Measurements from ENCODE around the gene SERPINF2.
"Not testable (repeated sequence)": the region's sequence is repeated elsewhere in the genome, so short reads cannot be mapped to it uniquely, and the experiment has no call there.

The SERPINF2 gene

DNA sequence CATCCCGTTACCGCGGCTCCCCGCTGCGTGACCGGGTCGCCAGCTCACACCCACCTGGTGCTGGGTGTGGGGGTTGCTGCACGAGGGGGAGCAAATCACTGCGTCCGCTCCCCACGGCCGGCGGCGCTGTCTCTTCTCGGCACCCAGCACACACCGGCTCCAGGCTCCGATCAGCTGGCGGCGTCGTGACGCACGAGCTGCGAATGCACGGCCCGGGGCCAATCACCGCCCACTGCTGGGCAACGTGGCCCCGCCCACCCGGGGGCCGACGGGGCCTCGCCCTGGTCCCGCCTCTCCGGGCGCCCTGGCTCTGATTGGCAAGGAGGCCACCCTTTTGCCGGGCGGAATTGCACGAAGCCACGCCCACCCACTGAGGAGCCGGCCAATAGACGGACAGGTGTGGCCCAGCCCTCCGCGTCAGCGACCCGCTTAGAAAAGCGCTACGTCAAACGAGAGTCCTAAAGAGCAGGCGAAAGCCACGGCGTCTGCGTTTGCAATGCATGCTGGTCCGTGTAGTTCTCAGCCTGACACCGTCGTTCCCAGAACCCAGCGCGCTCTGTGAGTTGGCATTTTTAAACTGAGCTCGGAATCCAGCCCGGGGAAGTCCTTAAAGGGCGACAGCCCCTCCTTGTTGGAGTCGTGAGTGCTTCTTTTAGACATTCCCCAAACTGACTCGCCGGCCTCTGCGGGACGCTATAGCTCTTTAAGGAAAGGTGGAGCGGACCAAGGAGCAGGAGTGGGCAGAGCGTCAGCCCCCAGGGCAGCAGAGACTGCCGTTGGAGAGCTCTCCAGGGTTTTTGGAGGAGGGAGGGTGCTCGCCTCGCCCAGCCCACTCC lies 26.4 kb upstream of the SERPINF2 start:
- peak; percentile 100 for DNase-seq (ENCODE audit: low read depth in 2 of 2)

DNA sequence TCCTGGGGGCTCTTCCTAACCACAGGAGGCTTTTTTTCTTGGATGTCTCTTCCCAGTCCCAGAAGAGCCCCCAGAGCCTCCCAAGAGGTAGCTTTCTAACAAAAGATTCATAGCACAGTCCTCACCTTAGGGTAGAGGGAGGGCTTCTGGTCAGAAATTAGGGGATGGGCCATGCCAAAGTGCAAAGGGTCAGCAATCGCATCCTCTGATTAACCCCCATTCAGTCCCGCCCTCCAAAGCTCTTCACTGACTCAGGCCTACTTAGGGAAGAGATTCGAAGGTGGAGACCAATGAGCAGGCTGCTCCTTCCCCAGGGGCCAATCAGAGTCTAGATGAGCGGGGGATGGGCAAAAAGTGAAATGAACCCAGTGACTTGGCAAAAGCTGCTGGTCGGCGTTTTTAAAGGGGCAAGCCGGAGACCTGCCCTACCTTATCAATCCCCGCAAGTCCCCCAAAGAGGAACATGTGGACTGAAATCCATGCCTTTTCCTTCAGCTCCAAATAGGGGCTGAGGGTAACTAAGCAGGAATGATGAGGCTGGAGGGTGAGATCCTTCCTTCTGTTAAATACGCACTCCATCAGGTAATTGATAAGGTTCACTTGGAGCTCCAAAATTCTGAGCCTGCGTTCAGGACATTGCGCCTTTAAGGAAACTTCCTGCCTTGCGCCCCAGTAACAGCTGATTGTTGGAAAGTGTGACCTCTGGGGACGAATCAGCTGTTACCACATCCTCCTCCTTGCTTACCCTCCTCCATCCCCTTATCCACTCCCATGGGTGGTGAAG lies 25.6 kb upstream of the SERPINF2 start:
- peak; percentile 58 to 82 for DNase-seq (ENCODE audit: low read depth in 2 of 2)

DNA sequence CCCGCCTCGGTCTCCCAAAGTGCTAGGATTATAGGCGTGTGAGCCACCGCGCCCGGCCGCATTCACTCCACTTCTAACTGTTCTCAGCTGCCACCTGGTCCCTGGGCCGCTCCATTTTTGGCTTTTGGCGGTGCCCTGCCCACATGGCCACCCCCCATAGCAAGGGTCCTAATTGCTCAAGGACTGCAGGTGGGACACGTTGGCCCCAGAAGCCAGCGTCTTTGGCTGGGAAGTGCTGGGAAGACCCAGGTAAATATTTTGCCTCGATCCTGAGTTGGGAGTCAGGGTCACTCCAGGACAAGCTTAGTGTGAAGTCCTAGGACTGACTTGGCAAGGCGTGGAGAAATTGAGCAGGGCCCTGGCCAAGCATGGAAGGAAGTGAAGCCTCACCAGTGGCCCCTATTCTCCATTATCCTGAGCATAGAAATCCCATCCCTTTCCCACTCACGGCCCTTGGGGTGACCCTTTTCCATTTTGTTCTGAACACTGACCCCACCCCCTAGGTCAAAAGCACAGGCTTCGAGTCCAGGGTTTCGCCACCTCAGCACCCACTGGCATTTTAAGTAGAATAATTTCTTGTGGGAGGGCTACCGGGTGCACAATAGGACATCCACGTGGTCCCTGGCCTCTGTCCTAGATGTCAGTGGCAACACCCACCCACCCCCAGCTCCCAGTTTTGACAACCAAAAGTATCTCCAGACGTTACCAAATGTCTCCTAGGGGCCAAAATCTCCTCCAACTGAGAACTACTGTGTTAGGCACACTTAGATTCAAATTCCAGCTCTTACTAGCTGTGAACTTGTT lies 24.1 kb upstream of the SERPINF2 start:
- no peak for DNase-seq (ENCODE audit: low read depth in 2 of 2)

DNA sequence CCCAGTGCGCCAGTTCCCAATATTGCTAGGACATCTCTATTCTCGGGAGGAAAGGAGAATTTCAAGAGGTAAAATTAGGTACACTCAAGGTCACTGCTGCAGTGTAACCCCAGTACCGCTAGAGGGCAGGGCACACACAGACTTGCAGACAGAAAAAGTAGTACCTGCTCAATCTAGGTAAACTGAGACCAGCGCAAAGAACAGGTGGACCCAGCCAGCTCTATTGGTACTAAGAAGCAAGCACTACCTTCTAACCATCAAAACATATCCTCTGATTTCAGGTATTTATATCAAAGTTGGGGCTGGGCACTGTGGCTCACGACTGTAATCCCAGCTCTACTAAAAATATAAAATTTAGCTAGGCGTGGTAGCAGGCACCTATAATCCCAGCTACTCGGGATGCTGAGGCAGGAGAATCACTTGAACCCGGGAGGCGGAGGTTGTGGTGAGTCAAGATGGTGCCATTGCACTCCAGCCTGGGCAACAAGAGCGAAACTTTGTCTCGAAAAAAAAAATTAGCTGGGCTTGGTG lies 21.8 kb upstream of the SERPINF2 start:
- no peak for DNase-seq (ENCODE audit: low read depth in 2 of 2)

DNA sequence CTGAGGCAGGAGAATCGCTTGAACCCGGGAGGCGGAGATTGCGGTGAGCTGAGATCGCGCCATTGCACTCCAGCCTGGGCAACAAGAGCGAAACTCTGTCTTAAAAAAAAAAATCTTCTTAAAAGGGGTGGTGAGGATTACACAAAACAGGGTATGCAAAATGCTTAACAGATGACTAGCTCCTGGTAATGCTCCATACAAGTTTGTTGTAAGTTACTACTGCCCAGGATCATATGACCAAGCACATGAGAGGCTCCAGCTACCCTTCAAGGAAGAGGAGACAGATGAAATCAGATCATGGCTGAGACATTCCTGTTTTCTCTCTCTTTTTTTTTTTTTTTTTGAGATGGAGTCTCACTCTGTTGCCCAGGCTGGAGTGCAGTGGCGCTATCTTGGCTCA lies 20.6 kb upstream of the SERPINF2 start:
- not testable (repeated sequence) for DNase-seq (ENCODE audit: low read depth in 2 of 2)

DNA sequence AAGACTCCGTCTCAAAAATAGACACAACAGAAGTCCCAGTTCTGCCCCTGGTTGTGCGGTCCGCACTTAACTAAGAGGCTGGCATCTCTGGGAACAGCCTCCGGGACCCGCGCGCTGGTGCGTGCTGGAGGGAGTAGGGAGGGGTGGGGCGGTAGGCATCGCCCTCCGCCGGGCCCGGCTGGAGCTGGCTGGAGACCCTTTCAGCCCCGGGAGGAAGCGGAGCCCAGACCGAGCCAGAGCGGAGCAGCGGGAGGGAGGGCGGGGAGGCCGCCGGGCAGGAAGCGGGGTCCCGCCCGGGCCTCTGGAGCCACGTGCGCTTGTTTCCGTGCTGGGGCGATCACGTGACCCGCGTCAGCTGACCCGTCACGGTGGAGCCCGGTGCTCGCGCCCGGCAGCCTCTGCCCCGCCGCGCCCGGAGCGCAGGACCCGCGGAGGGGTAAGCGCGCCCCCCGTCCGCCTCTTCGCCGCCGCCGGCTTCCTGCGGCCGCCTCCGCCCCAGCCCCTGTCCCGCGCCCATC lies 18.3 kb upstream of the SERPINF2 start, which contains the start of gene WDR81:
WDR81 (plus strand) TSS at position 354 of the 518 bp plus-strand sequence. CDS start 256 bp downstream, outside the sequence.
- peak; percentile 78 to 80 for DNase-seq (ENCODE audit: low read depth in 2 of 2)

DNA sequence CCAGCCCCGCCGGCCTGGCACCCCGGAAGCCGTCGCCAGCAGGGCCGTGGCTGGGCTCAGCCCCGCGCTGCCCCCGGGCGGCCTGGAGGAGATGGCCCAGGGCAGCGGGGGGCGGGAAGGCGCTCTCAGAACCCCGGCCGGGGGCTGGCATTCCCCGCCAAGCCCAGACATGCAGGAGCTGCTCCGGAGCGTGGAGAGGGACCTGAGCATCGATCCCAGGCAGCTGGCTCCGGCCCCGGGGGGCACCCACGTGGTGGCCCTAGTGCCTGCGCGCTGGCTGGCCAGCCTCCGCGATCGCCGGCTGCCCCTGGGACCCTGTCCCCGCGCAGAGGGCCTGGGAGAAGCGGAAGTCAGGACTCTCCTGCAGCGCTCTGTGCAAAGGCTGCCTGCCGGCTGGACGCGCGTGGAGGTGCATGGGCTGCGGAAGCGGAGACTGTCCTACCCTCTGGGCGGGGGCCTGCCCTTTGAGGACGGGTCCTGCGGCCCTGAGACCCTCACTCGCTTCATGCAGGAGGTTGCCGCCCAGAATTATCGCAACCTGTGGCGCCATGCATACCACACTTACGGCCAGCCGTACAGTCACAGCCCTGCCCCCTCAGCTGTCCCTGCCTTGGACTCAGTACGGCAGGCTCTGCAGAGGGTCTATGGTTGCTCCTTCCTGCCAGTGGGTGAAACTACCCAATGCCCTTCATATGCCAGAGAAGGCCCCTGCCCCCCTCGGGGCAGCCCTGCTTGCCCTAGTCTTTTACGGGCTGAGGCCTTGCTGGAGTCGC lies 17.6 kb upstream of the SERPINF2 start:
- DNase-seq (ENCODE audit: low read depth in 2 of 2): no peak

DNA sequence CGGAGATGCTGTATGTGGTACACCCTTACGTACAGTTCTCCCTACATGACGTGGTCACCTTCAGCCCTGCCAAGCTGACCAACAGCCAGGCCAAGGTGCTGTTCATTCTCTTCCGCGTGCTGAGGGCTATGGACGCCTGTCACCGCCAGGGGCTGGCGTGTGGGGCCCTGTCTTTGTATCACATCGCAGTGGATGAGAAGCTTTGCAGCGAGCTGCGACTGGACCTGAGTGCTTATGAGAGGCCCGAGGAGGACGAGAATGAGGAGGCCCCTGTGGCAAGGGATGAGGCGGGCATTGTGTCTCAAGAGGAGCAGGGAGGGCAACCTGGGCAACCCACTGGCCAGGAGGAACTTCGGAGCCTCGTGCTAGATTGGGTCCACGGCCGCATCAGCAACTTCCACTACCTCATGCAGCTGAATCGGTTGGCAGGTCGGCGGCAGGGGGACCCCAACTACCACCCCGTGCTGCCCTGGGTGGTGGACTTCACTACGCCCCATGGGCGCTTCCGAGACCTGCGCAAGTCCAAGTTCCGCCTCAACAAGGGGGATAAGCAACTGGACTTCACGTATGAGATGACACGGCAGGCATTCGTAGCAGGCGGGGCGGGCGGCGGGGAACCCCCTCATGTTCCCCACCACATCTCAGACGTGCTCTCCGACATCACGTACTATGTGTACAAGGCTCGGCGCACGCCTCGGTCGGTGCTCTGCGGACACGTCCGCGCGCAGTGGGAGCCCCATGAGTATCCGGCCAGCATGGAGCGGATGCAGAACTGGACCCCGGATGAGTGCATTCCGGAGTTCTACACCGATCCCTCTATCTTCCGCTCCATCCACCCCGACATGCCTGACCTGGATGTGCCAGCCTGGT lies 16.8 kb upstream of the SERPINF2 start:
- no peak for DNase-seq (ENCODE audit: low read depth in 2 of 2)

DNA sequence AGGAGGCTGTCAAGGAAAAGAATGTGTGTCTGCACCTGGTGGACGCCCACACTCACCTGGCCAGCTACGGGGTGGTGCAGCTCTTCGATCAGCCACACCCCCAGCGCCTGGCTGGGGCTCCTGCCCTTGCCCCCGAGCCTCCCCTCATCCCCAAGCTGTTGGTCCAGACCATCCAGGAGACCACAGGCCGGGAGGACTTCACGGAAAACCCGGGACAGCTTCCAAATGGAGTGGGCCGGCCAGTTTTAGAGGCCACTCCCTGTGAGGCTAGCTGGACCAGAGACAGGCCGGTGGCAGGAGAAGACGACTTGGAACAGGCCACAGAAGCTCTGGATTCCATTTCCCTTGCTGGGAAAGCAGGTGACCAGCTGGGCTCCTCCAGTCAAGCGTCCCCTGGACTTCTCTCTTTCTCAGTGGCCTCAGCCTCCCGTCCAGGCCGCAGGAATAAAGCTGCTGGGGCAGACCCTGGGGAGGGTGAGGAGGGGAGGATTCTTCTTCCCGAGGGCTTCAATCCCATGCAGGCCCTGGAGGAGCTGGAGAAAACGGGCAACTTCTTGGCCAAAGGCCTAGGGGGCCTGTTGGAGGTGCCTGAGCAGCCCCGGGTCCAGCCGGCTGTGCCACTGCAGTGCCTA lies 15.9 kb upstream of the SERPINF2 start:
- no peak for DNase-seq (ENCODE audit: low read depth in 2 of 2)

DNA sequence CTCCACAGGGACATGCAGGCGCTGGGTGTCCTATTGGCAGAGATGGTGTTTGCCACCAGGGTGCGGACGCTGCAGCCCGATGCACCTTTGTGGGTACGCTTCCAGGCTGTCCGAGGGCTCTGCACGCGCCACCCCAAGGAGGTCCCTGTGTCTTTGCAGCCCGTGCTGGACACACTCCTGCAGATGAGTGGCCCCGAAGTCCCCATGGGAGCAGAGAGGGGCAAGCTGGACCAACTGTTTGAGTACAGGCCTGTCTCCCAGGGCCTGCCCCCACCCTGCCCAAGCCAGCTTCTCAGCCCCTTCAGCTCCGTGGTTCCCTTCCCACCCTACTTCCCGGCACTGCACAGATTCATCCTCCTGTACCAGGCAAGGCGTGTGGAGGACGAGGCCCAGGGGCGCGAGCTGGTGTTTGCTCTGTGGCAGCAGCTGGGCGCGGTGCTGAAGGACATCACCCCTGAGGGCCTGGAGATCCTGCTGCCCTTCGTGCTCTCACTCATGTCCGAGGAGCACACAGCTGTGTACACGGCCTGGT lies 15.3 kb upstream of the SERPINF2 start:
- no peak for DNase-seq (ENCODE audit: low read depth in 2 of 2)

DNA sequence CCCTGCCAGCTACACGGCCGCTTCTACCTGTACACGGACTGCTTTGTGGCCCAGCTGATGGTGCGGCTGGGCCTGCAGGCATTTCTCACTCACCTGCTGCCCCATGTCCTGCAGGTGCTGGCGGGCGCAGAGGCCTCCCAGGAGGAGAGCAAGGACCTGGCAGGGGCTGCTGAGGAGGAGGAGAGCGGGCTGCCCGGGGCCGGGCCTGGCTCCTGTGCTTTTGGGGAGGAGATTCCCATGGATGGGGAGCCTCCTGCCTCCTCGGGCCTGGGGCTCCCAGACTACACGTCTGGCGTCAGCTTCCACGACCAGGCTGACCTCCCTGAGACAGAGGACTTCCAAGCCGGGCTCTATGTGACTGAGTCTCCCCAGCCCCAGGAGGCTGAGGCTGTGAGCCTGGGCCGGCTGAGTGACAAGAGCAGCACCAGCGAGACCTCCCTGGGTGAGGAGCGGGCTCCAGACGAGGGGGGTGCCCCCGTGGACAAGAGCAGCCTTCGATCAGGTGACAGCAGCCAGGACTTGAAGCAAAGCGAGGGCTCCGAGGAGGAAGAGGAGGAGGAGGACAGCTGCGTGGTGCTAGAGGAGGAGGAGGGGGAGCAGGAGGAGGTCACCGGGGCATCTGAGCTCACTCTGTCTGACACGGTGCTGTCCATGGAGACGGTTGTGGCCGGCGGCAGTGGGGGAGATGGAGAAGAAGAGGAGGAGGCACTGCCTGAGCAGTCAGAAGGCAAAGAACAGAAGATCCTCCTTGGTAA lies 14.6 kb upstream of the SERPINF2 start:
- DNase-seq (ENCODE audit: low read depth in 2 of 2): no peak

DNA sequence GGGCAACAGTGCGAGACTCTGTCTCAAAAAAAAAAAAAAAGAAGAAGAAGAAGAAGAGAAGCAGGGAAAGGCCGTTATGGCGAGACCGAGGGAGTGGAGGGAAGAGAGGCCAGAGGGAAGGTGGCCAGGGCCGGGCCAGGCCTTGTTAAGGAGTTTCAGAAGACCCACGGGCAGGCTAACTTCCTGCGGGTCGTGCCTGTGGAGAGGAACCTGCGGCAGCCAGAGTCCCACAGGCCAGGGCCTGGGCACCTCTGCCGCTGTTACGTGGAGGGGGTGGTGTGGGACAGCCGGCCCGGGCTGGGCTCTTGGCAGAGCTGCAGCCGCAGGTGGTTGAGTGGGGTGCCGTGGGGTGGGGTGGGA lies 12.7 kb upstream of the SERPINF2 start:
- no peak for DNase-seq (ENCODE audit: low read depth in 2 of 2)

DNA sequence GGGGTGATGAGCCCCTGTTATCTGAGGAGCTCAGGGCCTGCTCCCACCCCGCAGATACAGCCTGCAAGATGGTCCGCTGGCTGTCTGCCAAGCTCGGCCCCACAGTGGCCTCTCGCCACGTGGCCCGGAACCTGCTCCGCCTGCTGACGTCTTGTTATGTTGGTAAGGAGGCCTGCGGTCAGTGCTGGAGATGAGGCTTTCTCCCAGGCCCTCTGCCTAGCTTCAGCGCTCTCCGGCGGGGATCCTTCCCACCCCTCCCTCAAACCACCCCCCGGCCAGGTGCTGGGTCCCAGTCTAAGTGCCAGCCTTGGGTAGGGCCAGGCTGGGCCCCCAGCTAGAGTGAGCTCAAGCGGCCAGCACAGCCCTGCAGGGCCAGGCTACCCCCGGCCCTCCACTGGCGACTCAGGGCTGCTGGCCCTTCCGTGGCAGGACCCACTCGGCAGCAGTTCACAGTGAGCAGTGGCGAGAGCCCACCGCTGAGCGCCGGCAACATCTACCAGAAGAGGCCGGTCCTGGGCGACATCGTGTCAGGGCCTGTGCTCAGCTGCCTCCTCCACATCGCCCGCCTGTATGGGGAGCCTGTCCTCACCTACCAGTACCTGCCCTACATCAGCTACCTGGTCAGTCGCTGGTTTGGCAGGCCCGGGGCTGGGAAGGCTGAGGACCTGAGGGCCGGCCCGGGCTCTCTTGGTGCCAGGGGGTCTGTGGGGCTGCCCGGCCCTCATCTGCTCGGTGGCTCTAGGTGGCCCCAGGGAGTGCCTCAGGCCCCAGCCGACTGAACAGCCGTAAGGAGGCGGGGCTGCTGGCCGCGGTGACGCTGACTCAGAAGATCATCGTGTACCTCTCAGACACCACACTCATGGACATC lies 12.1 kb upstream of the SERPINF2 start:
- DNase-seq (ENCODE audit: low read depth in 2 of 2): no peak

DNA sequence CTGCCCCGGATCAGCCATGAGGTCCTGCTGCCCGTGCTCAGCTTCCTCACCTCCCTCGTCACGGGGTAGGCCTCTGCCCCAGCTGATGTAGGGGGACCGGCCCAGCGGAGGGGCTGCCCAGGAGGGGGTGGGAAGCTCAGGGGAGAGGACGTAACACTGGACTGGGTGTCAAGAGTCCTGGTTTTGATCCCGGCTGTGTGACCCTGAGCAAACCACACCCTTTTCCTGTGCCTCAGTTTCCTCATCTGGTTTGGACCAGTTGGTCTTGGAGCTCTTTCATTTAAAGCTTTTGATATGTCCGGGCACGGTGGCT lies 11.5 kb upstream of the SERPINF2 start:
- DNase-seq (ENCODE audit: low read depth in 2 of 2): no peak

DNA sequence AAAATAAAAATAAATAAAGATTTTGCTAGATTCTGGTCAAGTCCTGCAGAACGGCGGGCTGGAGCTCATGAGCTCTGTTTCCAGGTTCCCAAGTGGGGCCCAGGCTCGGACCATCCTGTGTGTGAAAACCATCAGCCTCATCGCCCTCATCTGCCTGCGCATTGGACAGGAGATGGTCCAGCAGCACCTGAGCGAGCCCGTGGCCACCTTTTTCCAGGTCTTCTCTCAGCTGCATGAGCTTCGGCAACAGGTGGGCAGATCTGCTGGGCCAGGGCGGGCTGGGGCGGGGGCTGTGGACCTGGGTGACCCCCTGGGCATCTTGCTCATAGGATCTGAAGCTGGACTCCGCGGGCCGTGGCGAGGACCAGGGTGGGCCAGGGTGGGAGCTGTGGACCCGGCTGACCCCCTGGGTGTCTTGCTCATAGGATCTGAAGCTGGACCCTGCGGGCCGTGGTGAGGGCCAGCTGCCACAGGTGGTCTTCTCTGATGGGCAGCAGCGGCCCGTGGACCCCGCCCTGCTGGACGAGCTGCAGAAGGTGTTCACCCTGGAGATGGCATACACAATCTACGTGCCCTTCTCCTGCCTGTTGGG lies 10.3 kb upstream of the SERPINF2 start:
- DNase-seq (ENCODE audit: low read depth in 2 of 2): no peak

DNA sequence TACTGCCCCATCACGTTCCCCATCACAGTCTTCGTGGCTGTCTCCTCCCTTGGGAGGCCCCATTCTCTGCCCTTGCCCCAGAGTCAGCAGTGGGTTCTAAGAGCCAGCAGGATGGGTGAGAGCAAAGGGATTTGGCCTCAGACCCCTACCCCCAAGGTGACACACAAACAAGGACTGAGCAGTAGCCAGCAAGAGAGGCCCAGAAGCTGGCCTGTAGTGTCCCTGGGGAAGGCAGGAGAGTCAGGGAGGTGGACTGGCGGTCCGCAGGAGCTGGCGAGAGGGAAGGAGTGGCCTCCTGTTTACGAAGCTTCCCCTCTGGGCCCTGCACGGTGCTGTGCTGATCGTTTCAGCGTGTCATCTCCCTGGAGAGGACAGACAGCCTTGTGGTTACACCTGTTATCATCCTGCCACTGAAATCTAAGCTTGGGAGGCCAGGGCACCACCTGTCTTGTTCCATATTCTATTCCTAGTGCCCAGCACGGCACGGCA lies 9.8 kb upstream of the SERPINF2 start:
- no peak for DNase-seq (ENCODE audit: low read depth in 2 of 2)

DNA sequence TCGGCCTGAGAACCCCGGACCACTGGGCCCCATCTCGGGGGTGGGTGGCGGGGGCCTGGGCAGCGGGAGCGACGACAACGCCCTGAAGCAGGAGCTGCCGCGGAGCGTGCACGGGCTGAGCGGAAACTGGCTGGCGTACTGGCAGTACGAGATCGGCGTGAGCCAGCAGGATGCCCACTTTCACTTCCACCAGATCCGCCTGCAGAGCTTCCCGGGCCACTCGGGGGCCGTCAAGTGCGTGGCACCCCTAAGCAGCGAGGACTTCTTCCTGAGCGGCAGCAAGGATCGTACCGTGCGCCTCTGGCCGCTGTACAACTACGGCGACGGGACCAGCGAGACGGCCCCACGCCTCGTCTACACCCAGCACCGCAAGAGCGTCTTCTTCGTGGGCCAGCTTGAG lies 8.9 kb upstream of the SERPINF2 start:
- no peak for DNase-seq (ENCODE audit: low read depth in 2 of 2)

Measured in stimulated activated CD8-positive, alpha-beta memory T cell treated with anti-CD3 and anti-CD28 coated beads, Interleukin-15, amount 100 ng/mL, for 4 hours (primary cell).